Measurements from ENCODE around the gene FSTL1.
"Not testable (repeated sequence)": the region's sequence is repeated elsewhere in the genome, so short reads cannot be mapped to it uniquely, and the experiment has no call there.

FSTL1 gene

GRCh38 chr3:120417272-120417911 lies 33.4 kb downstream of the FSTL1 start:
- peak; percentile 97 for DNase-seq (ENCODE audit: low read depth)

DNA sequence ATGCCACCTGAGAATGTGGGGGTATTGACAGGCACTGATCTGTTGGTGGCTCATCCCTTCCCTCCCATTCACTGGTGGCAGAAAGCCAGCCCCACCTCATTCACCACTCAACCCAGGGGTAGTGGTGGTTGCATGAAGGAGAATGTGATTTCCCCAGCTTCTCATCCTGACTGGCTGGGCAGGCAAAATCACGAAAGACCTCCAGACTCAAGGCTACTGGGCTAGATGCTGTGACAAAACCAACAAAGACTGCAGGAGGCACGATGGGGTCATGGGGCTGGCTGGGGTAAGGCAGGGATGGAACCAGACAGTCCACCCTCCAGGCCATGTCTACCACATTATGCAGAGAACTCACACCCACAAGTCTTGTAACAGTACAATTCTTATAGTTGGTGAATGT lies 33.9 kb downstream of the FSTL1 start:
- DNase-seq (ENCODE audit: low read depth), result no peak

DNA sequence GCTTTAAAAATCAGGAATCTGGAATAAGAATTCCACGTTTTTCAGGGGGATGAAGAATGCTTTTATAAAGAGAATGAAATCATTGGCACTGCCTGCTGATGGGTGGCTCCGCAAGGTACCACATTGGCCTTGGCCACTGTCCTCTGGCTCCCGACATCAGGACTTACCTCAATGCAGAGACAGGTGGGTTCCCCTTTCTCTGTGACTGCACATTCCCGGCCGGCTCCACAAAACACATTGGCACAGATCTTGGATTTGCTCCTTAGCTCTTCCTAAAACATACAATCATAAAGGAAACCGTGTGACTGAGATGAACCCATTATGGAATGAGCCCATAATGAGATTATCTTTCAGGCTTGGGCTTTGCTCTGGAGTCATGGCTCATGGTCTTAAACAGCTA lies 35.0 kb downstream of the FSTL1 start:
- DNase-seq (ENCODE audit: low read depth), result no peak

DNA sequence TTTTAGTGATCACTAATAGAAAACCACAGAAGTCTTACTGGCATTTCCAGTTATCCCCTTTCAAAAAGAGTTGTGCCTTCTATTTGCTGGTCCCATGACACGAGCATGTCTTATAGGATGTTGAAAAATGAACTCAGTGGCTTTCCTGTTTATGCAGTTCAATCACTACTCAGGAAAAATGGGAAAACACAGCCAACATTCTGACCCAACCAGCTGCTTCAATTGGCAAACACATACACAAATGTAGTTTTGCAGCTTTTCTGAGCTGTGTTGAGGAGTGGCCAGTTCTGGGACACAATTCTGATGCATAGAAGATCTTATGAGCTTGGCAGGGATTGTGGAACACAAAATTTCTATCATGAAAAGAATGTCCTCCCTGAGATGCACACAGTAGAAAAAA lies 40.3 kb downstream of the FSTL1 start:
- DNase-seq (ENCODE audit: low read depth), result no peak

GRCh38 chr3:120410116-120410515 lies 40.7 kb downstream of the FSTL1 start:
- DNase-seq (ENCODE audit: low read depth), result no peak

GRCh38 chr3:120407508-120408287 lies 43.1 kb downstream of the FSTL1 start:
- DNase-seq (ENCODE audit: low read depth), result no peak

DNA sequence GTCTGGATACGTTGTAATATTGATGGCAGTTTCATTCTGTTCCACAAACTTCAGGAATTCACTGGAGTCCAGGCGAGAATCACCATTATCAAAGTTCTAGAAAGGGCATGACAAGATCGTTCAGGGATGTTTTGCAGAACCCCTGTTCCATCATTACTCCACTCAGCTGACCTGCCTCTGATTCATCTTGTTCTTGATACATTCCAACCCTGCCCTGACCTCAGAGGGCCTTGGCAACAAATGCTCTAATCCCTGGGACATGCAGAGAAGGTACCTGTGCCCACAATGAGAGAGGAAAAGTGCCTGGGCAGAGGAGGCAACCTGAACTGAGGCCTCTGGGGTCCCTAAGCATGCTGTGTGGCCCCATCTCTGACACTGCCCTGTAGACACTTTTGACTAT lies 45.9 kb downstream of the FSTL1 start:
- no peak for DNase-seq (ENCODE audit: low read depth)

DNA sequence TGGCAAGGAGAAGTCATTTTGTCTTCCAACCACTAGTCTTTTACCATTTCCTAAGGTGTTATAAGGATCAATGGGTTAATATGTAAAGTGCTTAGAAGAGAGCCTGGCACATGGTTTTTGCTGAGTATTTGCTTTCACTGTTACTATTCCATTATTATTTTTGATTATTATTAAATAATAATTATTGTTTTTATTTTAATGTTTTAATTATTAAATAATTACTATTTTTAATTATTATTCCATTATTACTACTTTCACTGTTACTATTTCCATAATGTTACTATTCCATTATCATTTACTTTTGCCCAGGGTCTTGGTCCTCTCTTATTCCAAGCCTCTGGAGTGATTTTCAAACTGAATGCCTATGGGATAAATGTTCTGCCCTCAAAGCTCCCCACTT lies 48.5 kb downstream of the FSTL1 start:
- no peak for DNase-seq (ENCODE audit: low read depth)

- DNase-seq (ENCODE audit: low read depth), result no peak
Measured at GRCh38 chr3:120399372-120399771, 51.4 kb downstream of the FSTL1 start.

GRCh38 chr3:120396469-120396868 lies 54.3 kb downstream of the FSTL1 start:
- no peak for DNase-seq (ENCODE audit: low read depth)

DNA sequence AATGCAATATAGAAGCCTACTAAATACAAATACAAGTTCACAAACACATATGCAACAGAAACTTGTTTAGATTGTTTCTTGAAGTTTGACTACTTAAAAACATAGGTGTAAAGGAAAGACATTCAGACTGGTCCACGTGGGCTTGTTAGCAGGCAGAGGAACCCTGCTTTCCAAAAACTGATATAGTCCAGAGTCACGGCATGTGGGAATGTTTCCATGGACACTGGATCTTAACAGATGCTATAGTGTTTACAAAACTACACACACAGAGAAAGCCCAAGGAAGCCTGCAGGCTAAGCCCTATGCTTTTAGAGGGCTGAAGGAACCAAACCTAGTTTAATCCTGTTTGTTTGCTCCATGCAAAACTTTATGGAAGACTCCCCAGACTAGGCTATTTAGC lies 56.4 kb downstream of the FSTL1 start:
- no peak for DNase-seq (ENCODE audit: low read depth)

- DNase-seq (ENCODE audit: low read depth), result no peak
Measured at GRCh38 chr3:120393761-120394160, 57.0 kb downstream of the FSTL1 start.

GRCh38 chr3:120393243-120393642 lies 57.5 kb downstream of the FSTL1 start:
- DNase-seq (ENCODE audit: low read depth), result no peak

DNA sequence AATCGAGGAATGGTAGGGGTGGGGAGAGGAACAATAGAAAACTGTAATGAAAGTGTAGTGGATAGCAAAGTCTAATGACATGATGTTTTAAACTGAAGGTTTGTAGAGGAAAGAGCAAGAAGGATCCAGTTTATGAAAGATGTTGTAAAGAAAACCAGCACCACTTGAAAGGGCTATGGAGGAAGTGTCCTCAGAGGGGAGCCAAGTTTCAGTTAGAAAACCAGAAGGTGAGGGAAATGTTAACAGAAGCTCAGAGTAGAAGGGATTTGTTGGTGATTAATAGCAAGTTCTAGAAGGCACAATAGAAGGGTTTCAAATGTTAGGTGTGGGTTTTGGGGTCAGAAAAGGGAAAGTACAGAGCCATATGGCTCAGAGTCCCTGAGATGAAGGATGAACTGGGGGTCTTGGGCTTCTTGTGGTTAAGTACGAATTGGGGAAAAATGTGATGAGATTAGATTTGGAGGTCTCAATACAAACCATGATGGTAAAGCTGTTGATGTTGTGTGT lies 67.8 kb downstream of the FSTL1 start:
- no peak for DNase-seq (ENCODE audit: low read depth)

DNA sequence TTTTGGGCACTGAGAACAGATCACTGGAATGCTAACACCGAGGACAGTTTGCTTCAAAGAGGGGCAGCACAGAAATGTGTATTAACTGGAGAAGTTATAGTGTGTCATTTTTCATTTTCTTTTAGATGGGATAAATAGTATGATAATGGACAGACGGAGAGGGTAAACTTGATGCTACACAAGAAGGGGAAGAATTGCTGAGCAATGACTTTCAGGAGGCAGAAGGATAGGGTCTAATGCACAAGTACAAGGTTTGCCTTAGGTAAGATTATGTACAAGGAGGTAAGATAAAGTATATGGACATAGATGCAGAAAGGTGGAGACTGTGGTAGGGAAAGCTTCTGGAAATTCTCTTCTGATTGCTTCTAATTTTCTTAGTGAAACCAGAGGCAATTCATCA lies 69.3 kb downstream of the FSTL1 start:
- DNase-seq (ENCODE audit: low read depth), result no peak

- DNase-seq (ENCODE audit: low read depth), result not testable (repeated sequence)
Measured at GRCh38 chr3:120377948-120378347, 72.8 kb downstream of the FSTL1 start.

DNA sequence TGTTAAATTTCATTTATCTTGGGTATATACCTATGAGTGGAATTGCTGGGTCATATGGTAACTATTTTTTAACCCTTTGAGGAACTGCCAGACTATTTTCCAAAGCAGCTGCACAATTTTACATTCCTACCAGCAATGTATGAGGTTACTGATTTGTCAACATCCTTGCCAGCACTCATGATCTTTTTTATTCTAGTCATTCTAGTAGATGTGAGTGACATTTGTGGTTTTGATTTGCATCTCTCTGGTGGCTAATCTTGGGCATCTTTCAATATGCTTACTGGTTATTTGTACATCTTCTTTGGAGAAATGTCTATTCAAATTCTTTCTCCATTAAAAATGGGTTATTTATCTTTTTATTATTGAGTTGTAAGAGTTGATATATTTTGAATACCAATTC lies 80.3 kb downstream of the FSTL1 start:
- DNase-seq (ENCODE audit: low read depth), result no peak

DNA sequence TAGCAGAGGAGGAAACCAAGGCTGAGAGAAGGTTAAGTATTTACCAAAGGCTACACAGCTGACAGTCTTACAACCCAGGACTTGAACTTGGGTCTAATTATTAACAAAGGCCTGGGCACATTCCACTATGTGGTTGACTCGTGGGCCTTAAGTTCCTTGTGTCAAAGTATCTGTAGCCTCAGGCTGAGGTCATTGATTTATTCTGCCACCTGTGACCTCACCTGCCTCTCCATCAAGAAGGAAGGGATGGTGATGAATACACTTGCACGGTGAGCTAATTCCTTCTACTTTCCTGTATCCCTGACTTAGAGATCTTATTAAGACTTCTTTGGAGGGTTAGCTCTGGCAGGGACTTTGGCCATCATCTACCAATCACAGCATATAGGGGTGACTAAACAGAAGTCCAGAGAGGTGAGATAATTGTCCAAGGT lies 81.7 kb downstream of the FSTL1 start:
- DNase-seq (ENCODE audit: low read depth), result no peak

DNA sequence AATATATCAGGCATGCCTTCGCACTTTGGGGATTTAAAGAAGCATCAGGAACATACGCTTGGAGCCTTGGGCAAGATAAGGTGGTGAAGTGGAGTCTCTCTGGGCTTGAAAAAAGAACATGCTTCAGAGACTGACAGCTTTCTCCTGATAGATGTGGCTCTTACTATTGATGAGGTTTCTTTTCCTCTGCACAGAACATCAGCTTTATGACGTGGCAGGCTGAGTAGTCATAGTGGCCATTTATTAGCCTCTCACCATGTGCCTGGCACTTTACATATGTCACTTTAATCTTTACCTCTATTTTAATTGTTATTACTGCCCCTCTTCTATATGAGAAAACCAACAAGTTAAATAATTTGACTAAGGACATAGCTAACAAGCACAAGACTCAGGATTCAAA lies 82.6 kb downstream of the FSTL1 start:
- DNase-seq (ENCODE audit: low read depth), result no peak

DNA sequence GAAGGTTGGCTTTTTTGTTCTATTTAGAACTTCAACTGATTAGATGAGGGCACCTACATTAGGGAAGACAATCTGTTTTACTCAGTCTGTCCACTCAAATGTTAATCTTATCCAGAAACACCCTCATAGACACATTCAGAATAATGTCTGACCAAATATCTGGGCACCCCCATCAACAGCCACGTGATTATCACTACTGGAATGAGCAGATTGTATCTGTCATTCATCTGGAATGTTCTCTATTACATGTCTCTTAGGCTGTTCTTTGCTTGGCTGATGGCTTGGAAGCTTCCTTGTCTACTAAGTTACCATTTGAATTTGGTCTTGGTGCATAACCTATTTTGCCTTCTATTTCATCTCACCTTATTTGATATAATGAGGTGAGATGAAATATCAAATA lies 86.0 kb downstream of the FSTL1 start:
- DNase-seq (ENCODE audit: low read depth), result no peak

- no peak for DNase-seq (ENCODE audit: low read depth)
Measured at GRCh38 chr3:120364101-120364500, 86.7 kb downstream of the FSTL1 start.

- no peak for DNase-seq (ENCODE audit: low read depth)
Measured at GRCh38 chr3:120357807-120358206, 93.0 kb downstream of the FSTL1 start.

- no peak for DNase-seq (ENCODE audit: low read depth)
Measured at GRCh38 chr3:120355486-120355885, 95.3 kb downstream of the FSTL1 start.

GRCh38 chr3:120353463-120353862 lies 97.3 kb downstream of the FSTL1 start:
- DNase-seq (ENCODE audit: low read depth), result no peak

Data from fibroblast of the conjunctiva (primary cell).